ENCODE data around the gene CHTOP.

Gene CHTOP

GRCh38 chr1:153693466-153693865, 59.6 kb downstream of the CHTOP start:
- no peak for DNase-seq

Data from DMS153 (cell line).